Measurements from ENCODE around the gene FBXW11. TPM values are rescaled to one million over a fixed set of nuclear protein-coding genes. Genes with fewer than 3 reads are reported as not detected.

FBXW11 gene
- total and polyA plus RNA-seq, 2 of the 8 experiments (the other 6 are each of a cell fraction or from before 2014, with no cell fraction given), result 45.0 to 75.6 TPM

- no peak for TF ChIP-seq CHD7 (IDR thresholded peaks at IDR 0.05; ENCODE audit: insufficient replicate concordance, low read length)
These were observed 155.2 kb downstream of the FBXW11 start (continued) for GRCh38 chr5:171851251-171851650.

Measured in H1 (cell line).